Stimulated activated CD4-positive, alpha-beta T cell treated with anti-CD3 and anti-CD28 coated beads, Interleukin-2, amount 100 ng/mL, for 48 hours (primary cell): ENCODE results near the gene INTS4.
"Not testable (repeated sequence)": the region's sequence is repeated elsewhere in the genome, so short reads cannot be mapped to it uniquely, and the experiment has no call there.

Source experiments
- DNase-seq, 2 donors: peaks; one replicate each; pipeline ENCODE4 v3.0.0-alpha.2; 2020

The INTS4 gene

DNA sequence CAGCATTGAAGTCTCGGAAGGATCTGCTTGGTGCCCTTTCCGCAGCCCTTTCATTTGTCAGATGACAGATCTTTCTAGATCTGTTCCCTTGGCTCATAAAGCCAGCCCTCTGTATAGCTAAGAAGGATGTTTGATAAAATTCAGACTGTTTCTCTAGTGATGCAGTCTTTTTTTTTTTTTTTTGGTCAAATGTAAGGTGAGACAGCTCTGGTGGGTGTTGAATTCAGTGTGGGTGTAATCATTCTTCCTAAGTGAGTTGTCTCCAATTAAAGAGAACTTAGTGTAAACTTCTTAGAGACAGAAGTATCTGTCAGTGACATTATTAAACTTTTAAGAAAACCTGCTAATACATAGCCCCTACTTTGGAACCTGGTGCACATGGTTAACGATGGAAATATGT, 120.3 kb downstream of the INTS4 start:
- DNase-seq = no peak

DNA sequence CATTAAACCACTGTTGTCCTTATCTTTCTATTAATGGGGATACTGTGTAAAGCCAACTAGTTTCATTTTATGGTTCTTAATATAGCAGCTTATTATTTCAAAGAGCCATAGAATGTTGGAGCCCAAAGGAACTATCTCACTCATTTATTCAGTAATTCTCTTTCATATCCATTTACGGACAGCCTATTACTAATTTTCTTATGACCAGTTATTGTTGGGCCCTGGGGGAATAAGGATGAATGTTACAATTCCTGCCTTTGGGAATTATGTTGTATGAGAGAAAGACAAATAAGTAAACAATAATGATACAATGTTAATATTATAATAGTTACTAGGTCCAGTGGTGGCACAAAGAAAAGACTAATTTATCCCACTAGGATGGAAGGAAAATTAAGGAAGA, 121.1 kb downstream of the INTS4 start:
- DNase-seq = no peak

DNA sequence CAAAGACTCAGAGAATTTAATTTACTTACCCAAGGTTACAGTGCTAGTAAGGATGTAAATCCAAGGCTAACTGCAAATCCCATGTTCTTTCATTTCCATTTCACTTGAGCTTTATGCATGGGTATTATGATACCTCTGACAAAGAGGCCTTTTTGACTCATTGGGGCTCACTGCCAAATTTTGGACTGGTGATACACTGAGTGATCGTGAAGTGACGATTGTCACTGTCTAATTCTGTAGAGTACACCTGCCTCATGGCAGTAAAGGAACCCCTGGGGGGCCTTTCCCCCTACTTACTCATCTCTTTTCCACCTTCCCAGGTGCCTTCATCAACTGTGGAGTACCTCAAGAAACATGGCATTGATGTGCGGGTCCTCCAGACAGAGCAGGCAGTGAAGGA, 122.6 kb downstream of the INTS4 start:
- DNase-seq = no peak

DNA sequence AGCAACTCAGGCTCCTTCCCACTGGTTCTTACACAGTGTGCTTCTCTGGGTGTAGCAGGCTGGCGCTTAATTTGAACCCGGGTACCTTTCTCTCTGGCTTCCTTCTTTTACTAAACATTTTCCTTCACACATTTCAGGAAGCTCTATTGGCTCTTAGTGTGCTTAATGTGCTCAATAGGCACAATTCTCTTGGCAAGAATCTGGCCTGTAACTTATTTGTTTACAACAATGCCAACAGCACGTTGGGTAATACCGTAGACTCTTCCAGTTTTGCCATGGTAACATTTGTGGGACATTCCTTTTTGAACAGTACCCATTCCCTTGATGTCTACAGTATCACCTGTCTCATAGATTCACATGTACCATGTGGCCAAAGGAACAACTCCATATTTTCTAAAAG, 125.7 kb downstream of the INTS4 start:
- DNase-seq = no peak

DNA sequence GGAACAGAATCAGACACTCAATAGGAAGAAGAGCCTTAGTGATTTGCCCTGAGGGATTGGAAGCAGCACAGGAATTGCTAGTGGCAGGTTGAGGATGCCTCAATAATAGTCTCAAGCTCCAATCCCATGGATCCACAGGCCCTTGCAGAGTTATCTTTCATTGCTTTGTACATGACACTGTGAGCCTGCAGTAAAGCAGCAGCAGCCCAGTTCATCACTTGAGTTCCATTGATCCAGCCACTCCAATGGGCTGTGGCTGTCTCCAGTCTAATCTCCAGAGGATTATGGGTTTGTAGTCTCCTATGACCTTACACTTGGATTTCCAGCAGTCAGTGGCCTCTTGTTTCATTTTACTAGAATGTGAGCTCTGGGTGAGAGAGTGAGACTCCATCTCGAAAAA, 128.1 kb downstream of the INTS4 start:
- no peak for DNase-seq

DNA sequence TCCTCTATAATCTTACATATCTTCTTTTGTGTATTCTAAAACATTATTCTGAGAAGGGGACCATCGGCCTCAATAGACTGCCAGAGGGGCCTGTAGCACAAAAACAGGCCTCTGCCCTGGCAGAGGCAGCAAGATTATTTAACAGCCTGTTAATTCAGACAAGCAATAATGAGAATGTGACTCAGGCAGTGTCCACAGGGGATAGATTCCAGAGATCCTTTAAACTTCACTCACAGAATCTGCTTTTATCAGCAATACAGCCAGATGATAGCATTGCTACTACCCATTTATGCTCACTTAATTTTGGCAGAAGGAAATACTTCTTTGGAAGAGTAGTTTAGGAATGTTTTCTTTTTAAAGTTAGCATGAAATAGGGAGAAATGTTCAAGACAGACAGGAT, 128.7 kb downstream of the INTS4 start:
- DNase-seq = no peak

DNA sequence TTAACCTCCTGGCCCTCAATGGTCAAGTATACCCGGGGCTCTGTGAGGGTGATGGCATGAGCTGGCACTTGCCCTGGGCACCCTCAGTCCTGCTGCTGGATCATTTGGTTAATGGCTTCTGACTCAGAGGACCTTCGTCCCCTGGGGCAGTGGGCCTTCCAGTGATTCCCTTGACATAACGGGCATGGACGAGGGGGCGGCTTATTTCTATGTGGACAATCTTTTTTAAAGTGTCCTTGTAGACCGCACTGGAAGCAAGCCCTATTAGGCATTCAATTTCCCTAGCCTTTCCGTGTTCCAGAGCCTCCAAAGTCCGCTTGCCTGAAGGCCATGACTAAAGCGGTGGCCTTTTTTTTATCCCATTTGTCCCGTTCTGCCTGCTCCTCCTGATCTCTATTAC, 133.0 kb downstream of the INTS4 start:
- DNase-seq = not testable (repeated sequence)

DNA sequence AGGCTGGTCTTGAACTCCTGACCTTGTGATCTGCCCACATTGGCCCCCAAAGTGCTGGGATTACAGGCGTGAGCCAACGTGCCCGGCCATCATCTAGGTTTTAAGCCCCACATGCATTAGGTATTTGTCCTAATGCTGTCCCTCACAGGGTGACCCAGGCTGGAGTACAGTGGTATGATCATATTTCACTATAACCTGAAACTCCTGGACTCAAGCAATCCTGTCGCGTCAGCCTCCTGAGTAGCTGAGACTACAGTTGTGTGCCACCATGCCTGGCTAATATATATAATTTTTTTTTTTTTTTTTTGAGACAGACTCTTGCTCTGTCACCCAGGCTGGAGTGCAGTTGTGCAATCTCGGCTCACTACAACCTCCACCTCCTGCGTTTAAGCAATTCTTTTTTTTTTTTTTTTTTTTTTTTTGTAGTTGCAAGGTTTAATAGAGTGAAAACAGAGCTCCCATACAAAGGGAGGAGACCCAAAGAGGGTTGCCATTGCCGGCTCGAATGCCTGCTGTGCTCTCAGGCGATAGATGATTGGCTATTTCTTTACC, 136.5 kb downstream of the INTS4 start:
- not testable (repeated sequence) for DNase-seq

DNA sequence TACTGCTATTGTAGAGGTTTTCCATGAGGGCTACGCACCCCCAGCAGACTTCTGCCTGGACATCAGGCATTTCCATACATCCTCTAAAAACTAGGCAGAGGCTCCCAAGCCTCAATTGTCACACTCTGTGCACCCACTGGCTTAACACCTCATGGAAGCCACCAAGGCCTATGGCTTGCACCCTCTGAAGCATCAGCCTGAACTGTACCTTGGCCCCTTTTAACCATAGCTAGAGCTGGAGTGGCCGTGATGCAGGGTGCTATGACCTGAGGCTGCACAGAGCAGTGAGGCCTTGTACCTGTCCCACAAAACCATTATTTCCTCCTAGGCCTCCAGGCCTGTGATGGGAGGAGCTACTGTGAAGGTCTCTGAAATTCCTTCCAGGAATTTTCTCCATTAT, 139.6 kb downstream of the INTS4 start:
- DNase-seq = no peak

DNA sequence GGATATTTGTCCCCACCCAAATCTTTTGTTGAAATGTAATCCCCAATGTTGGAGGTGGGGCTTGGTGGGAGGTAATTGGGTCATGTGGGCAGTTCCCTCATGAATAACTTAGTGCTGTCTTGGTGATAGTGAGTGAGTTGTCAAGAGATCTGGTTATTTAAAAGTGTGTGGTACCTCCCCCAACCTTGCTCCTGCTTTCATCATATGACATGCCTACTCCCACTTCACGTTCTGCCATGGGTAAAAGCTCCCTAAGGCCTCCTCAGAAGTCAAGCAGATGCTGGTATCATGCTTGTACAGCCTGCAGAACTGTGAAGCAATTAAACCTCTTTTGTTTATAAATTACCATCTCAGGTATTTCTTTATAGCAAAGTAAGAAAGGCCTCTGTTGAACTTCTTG, 143.0 kb downstream of the INTS4 start:
- DNase-seq = no peak

DNA sequence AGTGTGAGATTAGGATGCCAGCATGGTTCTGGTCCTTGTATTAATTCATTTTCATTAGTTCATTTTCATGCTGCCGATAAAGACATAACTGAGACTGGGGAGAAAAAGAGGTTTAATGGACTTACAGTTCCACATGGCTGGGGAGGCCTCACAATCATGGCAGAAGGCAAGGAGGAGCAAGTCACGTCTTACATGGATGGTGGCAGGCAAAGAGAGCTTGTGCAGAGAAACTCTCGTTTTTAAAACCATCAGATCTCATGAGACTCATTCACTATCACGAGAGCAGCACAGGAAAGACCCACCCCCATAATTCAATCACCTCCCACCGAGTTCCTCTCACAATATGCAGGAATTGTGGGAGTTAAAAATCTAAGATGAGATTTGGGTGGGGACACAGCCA, 150.8 kb downstream of the INTS4 start:
- DNase-seq = not testable (repeated sequence)

DNA sequence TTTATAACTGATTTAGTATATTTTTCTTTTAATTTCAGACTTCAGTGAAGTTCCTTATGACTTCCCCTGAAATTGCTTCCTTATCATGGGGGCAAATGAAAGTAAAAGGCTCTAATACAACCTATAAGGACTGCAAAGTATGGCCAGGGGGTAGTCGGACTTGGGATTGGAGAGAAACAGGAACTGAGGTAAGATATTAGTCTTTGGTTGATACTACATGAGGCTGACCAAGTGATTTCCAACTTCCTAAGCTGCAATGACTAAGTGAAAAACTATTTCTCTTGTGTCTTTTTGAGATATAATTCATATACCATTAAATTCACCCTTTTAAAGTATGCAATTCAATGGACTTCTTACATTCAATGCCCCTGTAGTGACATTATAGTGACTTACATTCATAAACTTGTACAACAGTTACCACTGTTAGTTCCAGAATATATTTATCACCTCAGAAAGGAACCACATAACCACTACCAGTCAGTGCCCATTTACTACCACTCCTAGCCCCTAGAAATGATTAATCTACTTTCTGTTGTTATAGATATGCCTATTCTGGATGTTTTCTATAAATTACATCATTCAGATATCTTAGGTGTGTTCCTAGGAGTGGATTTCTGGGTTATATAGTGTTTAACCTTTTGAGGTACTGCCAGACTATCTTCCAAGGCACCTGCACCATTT, 151.9 kb downstream of the INTS4 start:
- DNase-seq = no peak

DNA sequence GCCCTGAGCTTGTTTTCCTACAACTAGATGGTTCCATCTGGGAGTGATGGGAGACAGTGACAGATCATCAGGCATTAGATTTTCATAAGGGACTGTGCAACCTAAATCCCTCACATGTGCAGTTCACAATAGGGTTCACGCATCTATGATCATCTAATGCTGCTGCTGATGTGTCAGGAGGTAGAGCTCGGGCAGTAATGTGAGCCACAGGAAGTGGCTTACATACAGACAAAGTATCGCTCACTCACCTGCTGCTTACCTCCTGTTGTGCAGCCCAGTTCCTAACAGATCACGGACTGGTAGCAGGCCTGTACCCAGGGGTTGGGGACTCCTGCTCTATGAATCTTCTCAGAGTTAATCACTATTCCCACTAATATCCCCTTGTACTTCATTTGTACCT, 161.2 kb downstream of the INTS4 start:
- DNase-seq = no peak

DNA sequence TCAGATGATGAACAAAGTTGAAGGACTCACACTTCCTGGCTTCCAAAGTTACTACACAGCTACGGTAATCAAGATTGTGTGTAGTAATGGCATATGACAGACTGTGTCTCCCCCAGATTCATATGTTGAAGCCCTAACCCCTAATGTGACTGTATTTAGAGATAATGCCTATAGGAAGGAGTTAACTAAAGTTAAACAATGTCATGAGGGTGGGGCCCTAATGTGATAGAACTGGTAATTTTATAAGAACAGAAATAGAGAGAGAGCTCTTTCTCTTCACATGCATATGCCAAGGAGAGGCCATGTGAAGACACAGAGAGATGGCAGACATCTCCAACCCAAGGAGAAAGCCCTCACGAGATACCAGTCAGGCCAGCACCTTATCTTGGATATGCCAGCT, 165.5 kb downstream of the INTS4 start:
- no peak for DNase-seq
